GM15510 (cell line): Measurements from ENCODE around the gene CRHR2.

Source experiments
- POLR2A ChIP-seq: IDR thresholded peaks from 3 replicates; pipeline ENCODE4 v1.6.1; 2011; ENCODE audit warnings: borderline replicate concordance; ENCODE audit not compliant: insufficient read length; ENCODE audit errors: extremely low read depth

Gene CRHR2

GRCh38 chr7:30635798-30636197 lies 46.5 kb downstream of the CRHR2 start:
- TF ChIP-seq POLR2A = no peak

DNA sequence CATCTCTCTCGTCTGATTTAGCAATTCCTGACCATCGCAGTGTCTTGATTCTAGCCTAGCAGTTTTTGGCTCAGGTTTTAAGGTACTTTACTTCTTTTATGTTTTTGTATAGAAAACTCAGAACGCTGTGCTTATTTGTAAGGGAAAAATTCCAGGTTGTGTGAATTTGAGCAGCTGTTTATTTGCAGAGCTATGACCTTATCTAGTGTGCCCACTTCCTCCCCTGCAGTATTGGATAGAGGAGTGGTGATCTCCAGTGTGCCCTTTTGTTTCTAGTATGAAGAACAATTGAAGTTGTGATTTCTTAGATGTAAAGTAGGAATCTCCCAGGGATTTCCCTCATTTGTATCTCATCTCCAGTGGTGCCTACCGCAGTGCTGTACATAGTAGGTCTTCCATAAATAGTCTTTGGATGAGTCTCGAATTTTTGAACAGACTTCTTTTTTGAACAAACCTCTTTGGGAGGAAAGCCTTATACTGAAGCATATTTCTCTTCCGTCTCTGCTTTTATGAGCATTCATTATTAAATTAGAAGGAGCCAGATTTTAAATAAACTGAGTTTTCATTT lies 47.5 kb downstream of the CRHR2 start:
- no peak for TF ChIP-seq POLR2A

GRCh38 chr7:30634193-30634626 lies 48.0 kb downstream of the CRHR2 start:
- TF ChIP-seq POLR2A = no peak

GRCh38 chr7:30633223-30633622 lies 49.0 kb downstream of the CRHR2 start:
- no peak for TF ChIP-seq POLR2A

DNA sequence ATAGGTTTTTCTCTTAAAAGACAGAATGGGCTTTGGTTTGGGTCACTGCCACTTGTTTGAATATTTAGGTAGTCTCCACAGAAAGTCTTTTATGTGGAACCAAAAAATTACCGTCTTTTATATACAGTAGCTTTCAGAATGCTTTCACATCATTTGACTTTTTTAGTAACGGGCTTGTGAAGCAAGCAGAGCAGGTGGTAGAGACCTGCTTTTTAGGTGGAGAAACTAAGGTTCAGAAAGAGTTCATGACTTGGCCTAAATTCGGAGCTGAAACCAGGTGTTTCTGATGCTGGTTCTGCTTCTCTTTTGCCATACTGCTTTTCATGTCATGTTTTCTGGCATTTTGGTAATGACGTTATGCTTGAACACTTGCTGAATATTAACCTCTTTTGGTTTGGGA lies 51.3 kb downstream of the CRHR2 start:
- TF ChIP-seq POLR2A = no peak

- TF ChIP-seq POLR2A = no peak
These were observed 55.2 kb downstream of the CRHR2 start for GRCh38 chr7:30627026-30627425.

DNA sequence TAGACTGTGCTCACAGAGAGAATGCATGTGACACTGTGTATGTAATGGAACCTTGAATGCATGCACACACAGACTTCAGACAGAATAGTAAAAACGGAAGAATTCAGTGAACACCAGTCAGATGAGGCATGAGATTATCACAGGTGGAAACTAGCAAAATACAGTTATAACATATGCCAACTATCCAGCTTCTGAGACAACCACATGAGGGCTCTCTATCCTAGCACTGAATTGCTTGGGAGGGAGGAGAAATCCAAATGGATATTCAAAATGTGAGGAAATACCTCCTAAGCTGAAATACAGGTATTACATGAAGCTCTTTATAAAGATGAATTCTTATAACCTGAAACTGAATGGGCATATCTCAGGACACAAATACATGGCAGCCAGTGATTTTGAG lies 57.0 kb downstream of the CRHR2 start:
- TF ChIP-seq POLR2A = no peak

DNA sequence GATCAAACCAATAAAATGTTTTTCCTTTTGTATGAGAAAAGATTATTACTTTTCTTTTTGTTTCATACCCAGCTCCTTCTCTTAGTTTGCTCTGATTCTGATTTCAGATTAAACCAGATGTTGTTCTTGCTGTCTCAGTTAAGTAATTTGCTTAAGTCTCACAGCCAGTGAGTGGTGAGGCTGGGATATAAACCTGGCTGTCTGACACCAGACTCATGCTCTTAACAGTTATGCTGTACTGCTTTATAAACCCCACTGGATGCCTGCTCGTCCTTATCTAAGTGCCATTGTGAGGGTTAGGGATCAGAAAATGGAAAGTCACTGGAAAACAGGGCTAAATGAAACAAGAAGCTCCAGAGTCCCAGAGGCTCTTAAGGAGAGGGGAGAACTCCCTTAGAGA lies 63.3 kb downstream of the CRHR2 start:
- TF ChIP-seq POLR2A = no peak

DNA sequence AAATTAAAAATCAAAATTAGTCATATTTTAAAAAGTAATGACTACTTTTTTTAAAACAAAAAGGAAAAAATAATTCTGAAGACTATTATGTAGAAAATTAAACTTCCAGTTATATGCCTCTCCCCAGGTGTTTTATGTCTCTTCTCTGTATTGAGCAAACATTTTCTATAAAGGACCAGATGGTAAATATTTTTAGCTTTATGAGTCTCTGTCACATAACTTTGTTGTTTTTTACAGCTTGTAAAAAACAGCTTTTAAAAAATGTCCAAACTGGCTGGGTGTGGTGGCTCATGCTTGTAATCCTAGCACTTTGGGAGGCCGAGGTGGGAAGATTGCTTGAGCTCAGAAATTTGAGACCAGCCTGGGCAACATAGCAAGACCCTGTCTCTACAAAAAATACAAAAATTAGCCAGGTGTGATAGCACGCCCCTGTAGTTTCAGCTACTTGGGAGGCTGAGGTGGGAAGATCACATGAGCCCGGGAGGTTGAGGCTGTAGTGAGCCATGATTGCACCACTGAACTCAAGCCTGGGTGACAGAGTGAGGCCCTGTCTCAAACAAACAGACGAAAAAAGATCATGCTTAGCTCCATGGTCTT lies 64.1 kb downstream of the CRHR2 start:
- no peak for TF ChIP-seq POLR2A

DNA sequence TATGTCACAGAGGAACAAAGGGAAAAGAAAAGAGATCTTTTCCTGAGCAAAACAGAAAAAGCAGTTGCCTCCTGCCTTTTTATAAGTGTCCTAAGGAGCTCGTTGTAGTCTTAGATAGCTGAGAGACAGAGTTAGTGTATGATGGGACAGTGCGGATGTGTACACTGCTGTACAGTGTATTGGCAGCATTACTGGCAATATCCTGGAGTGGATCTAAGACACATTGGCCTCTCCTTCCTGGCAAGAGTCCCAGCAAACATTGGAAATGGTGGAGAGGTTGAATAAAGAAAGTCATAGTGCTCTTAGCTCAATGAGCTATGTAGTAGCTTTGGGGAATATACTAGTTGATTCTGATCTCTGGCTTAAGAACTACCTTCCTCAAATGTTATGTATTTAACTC lies 64.9 kb downstream of the CRHR2 start:
- TF ChIP-seq POLR2A = no peak

DNA sequence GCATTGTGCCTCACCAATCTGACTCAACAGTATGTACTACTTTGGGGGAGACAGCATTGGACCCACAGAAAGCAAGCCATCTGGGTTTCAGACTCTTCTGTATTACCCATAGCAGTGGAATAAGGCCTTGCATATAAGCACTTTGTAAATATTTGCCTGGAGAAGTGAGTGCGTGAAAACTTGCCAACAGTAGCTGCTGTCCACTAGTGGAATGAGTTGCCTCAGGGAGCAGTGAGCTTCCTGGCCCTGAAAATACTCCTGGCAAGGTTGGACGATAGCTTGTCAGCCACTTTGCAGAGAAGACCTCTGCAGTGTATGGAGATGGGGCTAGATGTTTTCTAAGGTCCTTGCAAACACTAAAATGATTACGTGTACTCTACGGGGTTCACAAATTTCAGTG lies 65.9 kb downstream of the CRHR2 start:
- TF ChIP-seq POLR2A = no peak

GRCh38 chr7:30613366-30614325 lies 68.6 kb downstream of the CRHR2 start:
- no peak for TF ChIP-seq POLR2A

- TF ChIP-seq POLR2A = no peak
These were observed 69.5 kb downstream of the CRHR2 start for GRCh38 chr7:30612658-30613265.

DNA sequence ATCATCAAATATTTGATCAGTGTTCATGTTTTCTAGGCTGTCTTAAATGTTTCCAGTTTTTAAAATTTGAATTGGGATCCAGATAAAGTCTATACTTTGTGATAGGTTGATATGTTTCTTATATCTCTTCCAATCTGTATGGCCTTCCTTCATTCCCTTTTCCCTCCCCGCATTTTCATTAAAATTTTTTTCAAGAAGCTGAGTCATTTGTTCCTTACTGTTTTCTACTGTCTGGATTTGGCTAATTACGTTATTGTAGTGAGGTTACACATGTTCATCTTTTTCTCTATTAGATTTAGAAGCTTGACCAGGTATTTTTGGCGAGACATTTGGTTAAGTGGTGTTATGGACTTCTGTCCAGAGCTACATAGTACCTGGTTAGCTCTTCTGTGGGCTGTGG lies 76.4 kb downstream of the CRHR2 start:
- no peak for TF ChIP-seq POLR2A

GRCh38 chr7:30604901-30605300 lies 77.4 kb downstream of the CRHR2 start:
- no peak for TF ChIP-seq POLR2A
